ENCODE measurements around the gene FKBP2. TPM values are rescaled to one million over a fixed set of nuclear protein-coding genes. Genes with fewer than 3 reads are reported as not detected.

Gene FKBP2
- total RNA-seq, 1 experiment from 2014 or later: 41.0 TPM

- Histone ChIP-seq H2BK15ac (ENCODE audit: low read depth, low read length) (no peak overlapping the region), H3K18ac (ENCODE audit: insufficient read length, low read depth, low read length) (no peak overlapping the region), H3K9ac (ENCODE audit: extremely low read depth, insufficient read length, low read length) (no peak overlapping the region), H2BK12ac (ENCODE audit: insufficient read length, low read depth, low read length) (no peak overlapping the region), H3K56ac (ENCODE audit: insufficient read length, low read depth, low read length) (no peak overlapping the region), H3T11ph (ENCODE audit: low read length) (no peak overlapping the region), H3K23ac (ENCODE audit: insufficient read length, low read depth, low read length) (no peak overlapping the region), H3K9me3 (ENCODE audit: control insufficient read depth, low read depth, low read length) (no peaks in the 10 kb centered on the region), H4K8ac (replicated peaks; ENCODE audit: insufficient read length, low read depth, low read length) (no peak overlapping the region), H3K79me1 (ENCODE audit: insufficient read depth, low read depth, low read length, poor library complexity, severe bottlenecking) (no peaks in the 10 kb centered on the region), H3K79me2 (ENCODE audit: insufficient read depth, low read length) (no peaks in the 10 kb centered on the region), H2AK5ac (ENCODE audit: insufficient read length, low read length) (no peak overlapping the region), H2BK5ac (ENCODE audit: insufficient read length, low read length) (no peak overlapping the region), H2BK120ac (ENCODE audit: low read depth, low read length, poor library complexity, severe bottlenecking) (no peak overlapping the region), H4K20me1 (ENCODE audit: control insufficient read depth, insufficient read depth, insufficient read length) (no peaks in the 10 kb centered on the region), H3K4ac (ENCODE audit: low read depth, low read length) (no peak overlapping the region), H4K91ac (ENCODE audit: insufficient read length, low read depth, low read length) (no peak overlapping the region), H3K27ac (ENCODE audit: insufficient read length, low read depth, low read length) (no peak overlapping the region), H3K27me3 (ENCODE audit: insufficient read depth, low read length) (no peaks in the 10 kb centered on the region; the same call in 1 of the 2 replicates), H3K14ac (ENCODE audit: insufficient read depth, low read length) (no peak overlapping the region), H4K5ac (ENCODE audit: insufficient read length, low read depth, low read length) (no peak overlapping the region), H3K4me1 (ENCODE audit: insufficient read depth, low read length) (0 out of 2 replicates have a peak, but pooled peaks cover 3% of the 10 kb centered on the region), H2BK20ac (ENCODE audit: low read depth, low read length, poor library complexity, severe bottlenecking) (no peak overlapping the region), H3K23me2 (ENCODE audit: insufficient read length, low read depth, low read length, poor library complexity, severe bottlenecking) (peaks cover 35% of the 10 kb centered on the region), H2AFZ (ENCODE audit: low read length) (no peak overlapping the region), H3K4me2 (ENCODE audit: insufficient read depth, insufficient read length, low read length) (peak overlapping the region; percentile 94)
- WGBS (ENCODE audit: extremely low coverage, insufficient read length, low lambda C conversion rate): no CpG with 5 or more reads among the region's 13 CpGs
- H3K9me3 Mint-ChIP-seq: no peaks in the 10 kb centered on the region
- H3K36me3 Mint-ChIP-seq (ENCODE audit: insufficient read depth in 1 of 3, low read depth in 3 of 3): peaks cover 0 to 3% (median 3%) of the 10 kb centered on the region in 3 experiments; a peak in 2 of 7 replicates
- TF ChIP-seq CTCF (conservative IDR thresholded peaks at IDR 0.05): no peak
- DNase-seq: no peak
- peaks cover 26 to 39% of the 10 kb centered on the region in 2 experiments for H3K4me1 Mint-ChIP-seq
- peak overlapping the region; percentile 74 to 91 for H3K4me3 Mint-ChIP-seq
- H3K27ac Mint-ChIP-seq: peak overlapping the region in 1 of 3 experiments; percentile 87; a peak in 4 of 7 replicates
- peaks cover 20% of the 10 kb centered on the region for H3K27me3 Mint-ChIP-seq (ENCODE audit: low read depth)
Observed at GRCh38 chr11:64229744-64230170, 11.1 kb upstream of the FKBP2 start.
